HTR-8/SVneo (cell line): ENCODE data around the gene ANKRD29.

Source experiments
- DNase-seq: peaks from one replicate; pipeline ENCODE4 v3.0.0; 2011; ENCODE audit warnings: low spot score, mixed read lengths; ENCODE audit not compliant: insufficient read length
- FAIRE-seq: peaks from 2 replicates; lab custom pipeline; 2011; peaks lifted over from hg19 to GRCh38; lab: Jason Lieb, UNC

ANKRD29 gene

GRCh38 chr18:23688528-23688927 lies 25.8 kb upstream of the ANKRD29 start:
- no peak for FAIRE-seq
- DNase-seq, result no peak

DNA sequence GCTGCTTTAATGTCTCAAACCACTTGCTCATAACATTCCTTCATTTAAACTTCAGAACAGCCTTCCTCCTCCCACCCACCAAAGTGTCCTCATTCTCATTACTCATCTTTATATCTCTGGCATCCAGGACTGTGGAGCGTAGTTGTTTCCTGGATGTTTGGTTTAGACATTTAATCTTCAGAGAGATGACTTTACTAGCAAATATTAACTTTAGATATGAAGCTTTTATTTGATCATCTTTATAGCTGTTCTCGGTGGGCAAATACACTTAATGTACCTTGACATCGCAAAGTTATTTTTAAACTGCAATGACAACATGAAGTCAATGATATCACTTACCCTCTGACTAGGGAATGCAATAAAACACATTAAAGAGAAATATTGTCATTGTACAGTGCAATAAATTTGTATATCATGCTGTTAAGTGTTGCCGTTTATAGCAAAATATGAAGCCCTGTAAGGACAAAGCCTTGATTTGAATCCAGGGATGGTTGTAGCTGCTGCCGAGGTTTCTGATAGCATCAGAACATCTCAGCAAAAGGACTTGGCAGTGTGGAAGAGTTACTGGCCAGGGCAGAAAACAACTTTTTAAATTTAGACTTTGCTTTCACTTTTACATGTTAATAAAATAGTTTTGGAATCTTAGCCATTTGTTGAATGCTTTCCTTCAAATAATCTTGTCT lies 21.9 kb upstream of the ANKRD29 start:
- DNase-seq, result no peak
- no peak for FAIRE-seq

- DNase-seq (no peak), FAIRE-seq (no peak)
Measured at GRCh38 chr18:23683671-23684070, 21.0 kb upstream of the ANKRD29 start.

GRCh38 chr18:23683155-23683554 lies 20.4 kb upstream of the ANKRD29 start:
- FAIRE-seq, result no peak
- DNase-seq, result no peak

- FAIRE-seq, result no peak
- DNase-seq, result no peak
Measured at GRCh38 chr18:23682472-23682871, 19.8 kb upstream of the ANKRD29 start.

DNA sequence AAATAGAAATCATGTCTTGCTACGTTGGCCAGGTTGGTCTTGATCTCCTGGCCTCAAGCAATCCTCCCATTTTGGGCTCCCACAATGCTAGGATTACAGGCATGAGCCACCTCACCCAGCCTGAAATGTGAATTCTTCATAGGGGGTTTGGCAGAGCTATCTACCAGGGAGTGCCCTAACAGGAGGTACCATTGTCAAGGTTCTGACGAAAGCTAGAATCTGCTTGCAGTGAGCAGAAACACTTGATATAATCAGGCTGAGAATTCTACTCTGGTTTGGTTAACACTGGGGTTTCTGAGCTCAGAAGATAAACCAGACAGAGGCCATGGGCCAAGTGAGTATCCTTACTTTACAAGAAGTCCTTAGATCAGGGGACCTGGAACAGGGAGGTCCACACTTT lies 19.3 kb upstream of the ANKRD29 start:
- FAIRE-seq (no peak), DNase-seq (no peak)

GRCh38 chr18:23675896-23676295 lies 13.2 kb upstream of the ANKRD29 start:
- FAIRE-seq (no peak), DNase-seq (no peak)

GRCh38 chr18:23675236-23675635 lies 12.5 kb upstream of the ANKRD29 start:
- no peak for FAIRE-seq
- DNase-seq, result no peak

DNA sequence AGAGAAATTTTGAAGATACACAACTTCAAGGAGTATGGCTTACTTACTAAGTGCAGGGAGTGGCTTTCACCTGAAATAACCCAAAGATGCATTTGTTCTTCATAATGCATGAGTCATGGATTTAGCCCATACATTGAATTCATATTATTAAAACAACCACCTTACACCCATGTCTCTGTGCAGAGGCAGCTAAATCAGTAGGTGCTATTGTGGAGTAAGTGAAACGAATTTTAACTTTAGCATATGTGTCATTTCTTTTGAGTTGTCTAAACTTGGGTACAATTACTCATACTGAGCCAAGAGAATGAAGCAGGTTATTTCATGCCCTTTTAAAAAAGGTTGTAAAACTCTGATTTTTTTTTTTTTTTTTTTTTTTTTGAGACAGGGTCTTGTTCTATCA lies 11.0 kb upstream of the ANKRD29 start:
- DNase-seq, result no peak
- FAIRE-seq, result no peak

DNA sequence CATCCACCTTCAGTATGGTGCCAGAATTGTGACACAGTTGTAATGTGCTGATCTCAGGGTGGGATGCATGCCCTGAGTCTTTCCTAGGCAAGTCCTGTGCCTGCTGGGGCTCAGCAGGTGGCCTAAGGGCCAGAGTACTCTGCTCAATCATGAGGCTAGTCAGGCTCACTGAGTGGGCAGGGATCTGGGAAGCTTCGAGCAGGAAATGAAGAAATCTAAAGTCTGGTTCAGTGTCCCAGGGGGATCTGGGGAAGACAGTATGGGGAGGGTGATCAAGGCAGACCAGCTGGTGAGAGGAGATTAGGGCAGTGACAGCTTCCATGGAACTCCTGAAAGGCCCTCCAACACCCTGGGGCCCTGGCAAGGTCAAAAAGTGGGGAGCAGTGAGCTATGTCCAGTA lies 8.9 kb upstream of the ANKRD29 start:
- FAIRE-seq, result no peak
- DNase-seq, result no peak

GRCh38 chr18:23669804-23670405 lies 7.2 kb upstream of the ANKRD29 start:
- FAIRE-seq (no peak), DNase-seq (no peak)

DNA sequence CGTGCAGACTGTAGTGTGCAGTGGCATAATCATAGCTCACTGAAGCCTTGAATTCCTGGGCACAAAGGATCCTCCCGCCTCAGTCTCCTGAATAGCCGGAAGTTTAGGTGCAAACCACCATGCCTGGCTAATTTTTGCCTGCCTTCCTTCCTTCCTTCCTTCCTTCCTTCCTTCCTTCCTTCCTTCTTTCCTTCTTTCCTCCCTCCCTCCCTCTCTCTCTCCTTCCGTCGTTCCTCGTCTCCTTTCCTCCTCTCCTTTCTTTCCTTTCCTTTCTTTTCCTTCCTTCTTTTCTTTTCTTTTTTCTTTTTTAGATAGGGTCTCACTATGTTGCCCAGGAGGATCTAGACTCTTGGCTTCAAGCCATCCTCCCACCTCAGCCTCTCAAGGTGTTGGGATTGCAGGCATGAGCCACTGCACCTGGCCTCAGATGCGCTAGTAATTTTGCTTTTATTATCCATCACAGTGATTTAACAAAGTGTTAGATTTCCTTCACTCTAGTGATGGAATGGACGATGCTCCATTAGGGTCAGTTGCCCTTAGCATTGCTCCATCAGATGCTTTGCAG lies 6.6 kb upstream of the ANKRD29 start:
- FAIRE-seq (no peak), DNase-seq (no peak)

DNA sequence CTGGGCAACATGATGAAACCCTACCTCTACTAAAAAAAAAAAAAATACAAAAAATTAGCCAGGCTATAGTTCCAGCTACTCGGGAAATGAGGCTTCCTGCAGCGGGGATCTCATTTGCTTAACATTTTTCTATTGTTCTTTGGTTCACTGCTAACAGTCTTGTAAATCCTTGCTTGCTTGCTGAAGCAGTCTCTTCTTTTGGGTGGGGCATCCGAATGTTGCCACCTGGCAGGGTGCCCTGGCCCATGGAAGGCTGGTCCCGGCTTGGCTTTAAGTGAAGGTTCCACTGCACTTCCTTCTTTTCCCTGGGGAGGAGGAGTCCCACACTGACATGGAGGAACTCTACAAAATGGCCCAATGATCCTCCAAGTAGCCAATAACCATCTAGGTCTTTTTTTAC lies 6.0 kb upstream of the ANKRD29 start:
- FAIRE-seq (no peak), DNase-seq (no peak)

GRCh38 chr18:23667114-23667513 lies 4.4 kb upstream of the ANKRD29 start:
- FAIRE-seq (no peak), DNase-seq (no peak)

GRCh38 chr18:23664674-23665073 lies 2.0 kb upstream of the ANKRD29 start:
- FAIRE-seq (no peak), DNase-seq (no peak)

- FAIRE-seq (no peak), DNase-seq (no peak)
Measured at GRCh38 chr18:23661735-23662308, 889 bp downstream of the ANKRD29 start.

- FAIRE-seq, result no peak
Measured at GRCh38 chr18:23658285-23658684, 4.4 kb downstream of the ANKRD29 start.

GRCh38 chr18:23652232-23652631 lies 10.5 kb downstream of the ANKRD29 start:
- FAIRE-seq (no peak), DNase-seq (no peak)

More at GRCh38 chr18:23658285-23658684, 4.4 kb downstream of the ANKRD29 start:
- no peak for DNase-seq

DNA sequence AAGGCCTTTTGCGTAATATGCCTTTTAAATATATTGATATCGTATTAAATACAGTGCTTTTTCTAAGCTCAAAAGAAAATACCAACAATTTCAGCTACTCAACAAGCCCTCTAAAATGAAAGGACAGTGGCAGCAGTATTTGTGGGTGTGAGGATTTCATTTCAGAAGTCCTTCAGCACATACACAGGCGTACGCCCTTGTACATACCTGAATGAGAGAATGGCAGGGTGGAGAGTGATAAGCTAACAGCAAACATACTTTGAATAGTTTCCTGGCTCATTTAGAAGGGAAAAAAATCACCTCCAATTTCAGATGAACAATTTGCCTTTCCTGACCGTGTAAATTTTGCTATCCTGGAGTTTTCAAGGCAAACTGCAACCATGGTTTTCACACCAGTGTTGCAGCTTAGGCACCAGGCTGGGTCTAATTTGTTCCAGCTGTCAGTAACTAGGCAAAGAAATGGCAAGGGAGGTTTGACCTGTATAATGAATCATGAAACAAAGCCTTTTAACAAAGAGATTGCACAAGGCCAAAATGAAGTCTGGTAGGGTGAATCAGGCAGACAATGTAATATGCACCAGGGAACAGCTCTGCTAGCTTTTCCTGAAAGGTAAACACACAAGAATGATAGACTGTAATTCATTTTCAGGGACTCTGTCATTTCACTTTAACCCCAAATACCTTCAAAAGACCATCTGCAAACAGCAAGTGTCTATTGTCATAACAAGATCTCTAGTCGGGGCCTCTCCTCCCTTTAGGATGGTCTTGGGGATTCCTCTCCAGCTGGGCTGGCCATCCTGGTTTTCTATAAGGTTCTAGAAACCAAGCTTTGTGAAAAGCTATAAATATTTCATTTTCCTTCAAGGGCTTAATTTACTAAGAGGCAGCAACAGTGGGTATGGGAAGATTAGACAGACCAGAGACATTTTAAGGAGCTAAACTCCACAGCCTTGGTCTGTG lies 11.5 kb downstream of the ANKRD29 start:
- DNase-seq (peak; percentile 45), FAIRE-seq (no peak)

DNA sequence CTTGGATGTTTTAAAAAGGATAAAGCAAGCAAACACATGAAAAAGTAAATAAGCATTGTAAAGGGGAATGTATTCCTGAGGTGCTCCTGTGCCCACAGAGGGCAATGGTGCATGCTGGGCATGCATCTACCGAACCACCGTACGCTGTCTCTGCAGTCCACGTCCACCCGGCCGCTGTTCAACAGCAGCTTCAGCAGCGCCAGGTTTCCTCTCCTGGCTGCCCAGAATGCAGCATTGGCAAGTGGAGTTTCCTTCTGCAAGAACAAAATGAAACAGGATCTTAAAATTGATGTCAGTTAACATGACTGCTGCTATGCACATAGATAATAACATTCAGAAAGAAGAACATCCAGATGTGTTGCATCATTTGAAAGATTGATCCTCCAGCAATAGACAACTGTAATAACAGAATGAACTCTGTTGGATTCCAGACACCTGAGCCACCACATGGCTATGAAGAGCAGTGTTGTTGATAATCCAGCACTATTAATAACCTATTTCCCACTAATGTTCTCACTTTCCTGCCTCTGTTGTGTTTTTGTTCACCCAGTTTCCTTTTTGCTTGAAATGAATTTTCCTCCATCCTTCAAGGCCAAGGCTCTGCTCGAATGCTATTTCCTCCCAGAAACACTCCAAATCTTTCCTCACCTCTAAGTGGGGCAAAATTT lies 13.6 kb downstream of the ANKRD29 start:
- FAIRE-seq, result no peak
- no peak for DNase-seq
